ENCODE results near the gene PCDHGA9. TPM values are rescaled to one million over a fixed set of nuclear protein-coding genes. Genes with fewer than 3 reads are reported as not detected.

The PCDHGA9 gene
- total and polyA plus RNA-seq, 11 donors = 1.3 to 9.6 (median 5.3) TPM

DNA sequence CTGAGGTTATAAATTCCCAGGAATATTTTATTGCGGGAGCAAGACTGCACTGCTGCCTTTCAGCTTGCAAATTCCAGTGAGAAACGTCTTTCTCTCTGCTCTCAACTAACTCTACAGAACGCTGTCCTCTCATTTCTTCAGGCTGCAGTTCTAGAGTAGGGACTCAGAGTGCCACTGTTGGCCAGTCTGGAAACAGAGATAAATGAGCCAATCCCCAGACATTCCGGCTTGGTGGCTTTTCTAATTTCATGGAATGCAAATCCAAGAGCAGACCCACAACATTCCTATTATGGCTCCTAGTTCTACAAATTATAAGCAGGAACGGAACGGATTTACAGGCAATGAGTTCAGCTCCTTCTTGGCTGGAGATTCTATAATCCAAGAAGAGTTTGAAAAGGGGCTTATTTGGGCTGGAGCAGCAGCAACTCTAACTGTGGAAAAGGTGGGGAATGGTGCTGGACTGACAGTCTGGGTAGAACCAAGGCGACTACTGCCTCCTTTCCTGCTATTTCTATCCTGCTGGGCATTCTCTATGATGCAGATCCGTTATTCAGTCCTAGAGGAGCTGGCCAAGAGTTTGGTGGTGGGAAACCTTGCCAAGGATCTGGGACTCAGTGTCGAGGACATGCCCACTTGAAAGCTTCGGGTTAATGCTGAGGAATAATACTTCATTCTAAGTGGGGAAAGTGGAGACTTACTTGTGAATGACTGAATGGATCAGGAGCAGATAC lies 37.0 kb downstream of the PCDHGA9 start:
- ATAC-seq (peak in 2 of 4 donors; percentile 66 to 67), DNase-seq (peak in 1 of 5 donors; percentile 37)
- Histone ChIP-seq H3K27me3 (no peaks in the 10 kb centered on the region), H3K4me3 (no peak overlapping the region), H3K27ac (no peak overlapping the region), H3K9me3 (peaks cover 0 to 97% (median 19%) of the 10 kb centered on the region in 12 donors), H3K36me3 (no peaks in the 10 kb centered on the region), H3K4me1 (peaks cover 0 to 12% (median 0%) of the 10 kb centered on the region in 12 donors)
- intact Hi-C loops (cut with DNase I) = no loop called here
- WGBS, 4 donors = 65 to 71% (median 66%) methylated on average over 10 of the region's 10 CpGs
- TF ChIP-seq CTCF (IDR thresholded peaks at IDR 0.05) = no peak
- TF ChIP-seq POLR2A (IDR thresholded peaks at IDR 0.05) = no peak

- WGBS, 4 donors = 95 to 98% (median 97%) methylated on average over 9 of the region's 9 CpGs
- peaks cover 0 to 12% (median 0%) of the 10 kb centered on the region in 12 donors for H3K4me1 ChIP-seq
- no peak overlapping the region for H3K27ac ChIP-seq
- TF ChIP-seq POLR2A (IDR thresholded peaks at IDR 0.05) (no peak), CTCF (IDR thresholded peaks at IDR 0.05) (no peak)
- H3K36me3 ChIP-seq = peaks cover 0 to 4% (median 0%) of the 10 kb centered on the region in 9 donors
- H3K9me3 ChIP-seq = peaks cover 0 to 97% (median 19%) of the 10 kb centered on the region in 12 donors
- H3K27me3 ChIP-seq = no peaks in the 10 kb centered on the region
- ATAC-seq (no peak), DNase-seq (no peak)
- H3K4me3 ChIP-seq = no peak overlapping the region
- intact Hi-C loops (cut with DNase I) = no loop called here
Measured at GRCh38 chr5:141440341-141440740, 37.8 kb downstream of the PCDHGA9 start.

GRCh38 chr5:141441571-141442170 lies 39.1 kb downstream of the PCDHGA9 start:
- no peaks in the 10 kb centered on the region for H3K27me3 ChIP-seq
- 49 to 66% (median 54%) methylated on average over 41 to 50 of the region's 50 CpGs for WGBS, 4 donors
- DNase-seq (peak in 3 of 5 donors; percentile 41 to 71 (median 68)), ATAC-seq (peak; percentile 53 to 93 (median 84))
- peaks cover 0 to 4% (median 0%) of the 10 kb centered on the region in 9 donors for H3K36me3 ChIP-seq
- TF ChIP-seq CTCF (IDR thresholded peaks at IDR 0.05) (no peak), POLR2A (IDR thresholded peaks at IDR 0.05) (no peak)
- no peak overlapping the region for H3K27ac ChIP-seq
- H3K4me3 ChIP-seq = no peak overlapping the region
- H3K4me1 ChIP-seq = peaks cover 0 to 12% (median 0%) of the 10 kb centered on the region in 12 donors
- intact Hi-C loops (cut with DNase I) = no loop called here
- H3K9me3 ChIP-seq = peaks cover 0 to 97% (median 18%) of the 10 kb centered on the region in 12 donors

Other genes starting within 250 kb of the PCDHGA9 start
Only the 30 nearest of the 37 such genes appear.
- 1 to 10 TPM in 4 of 9 donors, under 1 TPM in 5; 0.62 to 1.6 (median 0.99) TPM for gene PCDHB9, start 215.6 kb upstream of the PCDHGA9 start, total RNA-seq
- under 1 TPM; 0.30 to 0.35 TPM for gene PCDHB9, start 215.6 kb upstream of the PCDHGA9 start, polyA plus RNA-seq
- 1 to 10 TPM in 4 of 9 donors, under 1 TPM in 5; 0.35 to 1.4 (median 0.91) TPM for gene PCDHB10, start 210.4 kb upstream of the PCDHGA9 start, total RNA-seq
- gene PCDHB10, start 210.4 kb upstream of the PCDHGA9 start, polyA plus RNA-seq = under 1 TPM; 0.28 to 0.34 TPM
- gene PCDHB11, start 203.2 kb upstream of the PCDHGA9 start, total RNA-seq = 1 to 10 TPM in 7 of 9 donors, under 1 TPM in 2; 0.61 to 2.8 (median 1.4) TPM
- gene PCDHB11, start 203.2 kb upstream of the PCDHGA9 start, polyA plus RNA-seq = under 1 TPM; 0.23 to 0.28 TPM
- gene PCDHB12, start 194.1 kb upstream of the PCDHGA9 start, total RNA-seq = 1 to 10 TPM in 5 of 9 donors, under 1 TPM in 4; 0.37 to 2.4 (median 1.2) TPM
- gene PCDHB12, start 194.1 kb upstream of the PCDHGA9 start, polyA plus RNA-seq = under 1 TPM; 0.27 to 0.58 TPM
- 1 to 10 TPM; 2.5 to 5.9 (median 3.6) TPM for gene PCDHB13, start 188.9 kb upstream of the PCDHGA9 start, total RNA-seq
- gene PCDHB13, start 188.9 kb upstream of the PCDHGA9 start, polyA plus RNA-seq = 1 to 10 TPM in 1 of 2 donors, under 1 TPM in 1; 0.99 to 1.5 TPM
- 1 to 10 TPM; 2.6 to 6.1 (median 4.3) TPM for gene PCDHB14, start 179.4 kb upstream of the PCDHGA9 start, total RNA-seq
- gene PCDHB14, start 179.4 kb upstream of the PCDHGA9 start, polyA plus RNA-seq = 1 to 10 TPM in 1 of 2 donors, under 1 TPM in 1; 0.91 to 1.7 TPM
- gene PCDHB15, start 157.4 kb upstream of the PCDHGA9 start, total RNA-seq = 1 to 10 TPM; 3.7 to 7.5 (median 4.5) TPM
- 1 to 10 TPM; 1.6 to 2.8 TPM for gene PCDHB15, start 157.4 kb upstream of the PCDHGA9 start, polyA plus RNA-seq
- not detected for gene SLC25A2, start 98.7 kb upstream of the PCDHGA9 start, total RNA-seq
- not detected for gene SLC25A2, start 98.7 kb upstream of the PCDHGA9 start, polyA plus RNA-seq
- gene TAF7, start 82.0 kb upstream of the PCDHGA9 start, total RNA-seq = 100 to 1,000 TPM in 4 of 9 donors, 10 to 100 TPM in 5; 73.9 to 107 (median 99.9) TPM
- gene TAF7, start 82.0 kb upstream of the PCDHGA9 start, polyA plus RNA-seq = 100 to 1,000 TPM in 1 of 2 donors, 10 to 100 TPM in 1; 47.2 to 159 TPM
- gene PCDHGA1, start 72.3 kb upstream of the PCDHGA9 start, total RNA-seq = 1 to 10 TPM; 2.1 to 4.9 (median 3.5) TPM
- 1 to 10 TPM; 1.3 to 1.4 TPM for gene PCDHGA1, start 72.3 kb upstream of the PCDHGA9 start, polyA plus RNA-seq
- 10 to 100 TPM in 6 of 9 donors, 1 to 10 TPM in 3; 5.8 to 15.1 (median 10.7) TPM for gene PCDHGA2, start 64.0 kb upstream of the PCDHGA9 start, total RNA-seq
- 1 to 10 TPM; 2.7 to 3.6 TPM for gene PCDHGA2, start 64.0 kb upstream of the PCDHGA9 start, polyA plus RNA-seq
- 10 to 100 TPM in 8 of 9 donors, 1 to 10 TPM in 1; 7.6 to 27.2 (median 14.7) TPM for gene PCDHGA3, start 58.9 kb upstream of the PCDHGA9 start, total RNA-seq
- gene PCDHGA3, start 58.9 kb upstream of the PCDHGA9 start, polyA plus RNA-seq = 1 to 10 TPM; 3.5 to 5.9 TPM
- 10 to 100 TPM in 4 of 9 donors, 1 to 10 TPM in 5; 4.4 to 11.9 (median 8.6) TPM for gene PCDHGB1, start 52.7 kb upstream of the PCDHGA9 start, total RNA-seq
- 1 to 10 TPM in 1 of 2 donors, under 1 TPM in 1; 0.85 to 5.9 TPM for gene PCDHGB1, start 52.7 kb upstream of the PCDHGA9 start, polyA plus RNA-seq
- 10 to 100 TPM in 5 of 9 donors, 1 to 10 TPM in 4; 5.1 to 13.7 (median 11.0) TPM for gene PCDHGA4, start 47.8 kb upstream of the PCDHGA9 start, total RNA-seq
- 1 to 10 TPM; 2.5 to 5.1 TPM for gene PCDHGA4, start 47.8 kb upstream of the PCDHGA9 start, polyA plus RNA-seq
- gene PCDHGB2, start 42.8 kb upstream of the PCDHGA9 start, total RNA-seq = 10 to 100 TPM in 5 of 9 donors, 1 to 10 TPM in 4; 4.4 to 13.8 (median 10.4) TPM
- gene PCDHGB2, start 42.8 kb upstream of the PCDHGA9 start, polyA plus RNA-seq = 1 to 10 TPM; 2.1 to 3.9 TPM
- gene PCDHGA5, start 38.6 kb upstream of the PCDHGA9 start, total RNA-seq = 1 to 10 TPM; 2.9 to 9.6 (median 7.2) TPM
- 1 to 10 TPM; 1.5 to 4.4 TPM for gene PCDHGA5, start 38.6 kb upstream of the PCDHGA9 start, polyA plus RNA-seq
- gene PCDHGB3, start 32.5 kb upstream of the PCDHGA9 start, total RNA-seq = 10 to 100 TPM in 4 of 9 donors, 1 to 10 TPM in 5; 4.0 to 14.9 (median 9.8) TPM
- gene PCDHGB3, start 32.5 kb upstream of the PCDHGA9 start, polyA plus RNA-seq = 1 to 10 TPM; 1.7 to 5.4 TPM
- 10 to 100 TPM in 1 of 9 donors, 1 to 10 TPM in 8; 3.6 to 10.3 (median 7.7) TPM for gene PCDHGA6, start 28.9 kb upstream of the PCDHGA9 start, total RNA-seq
- 1 to 10 TPM; 2.2 to 6.7 TPM for gene PCDHGA6, start 28.9 kb upstream of the PCDHGA9 start, polyA plus RNA-seq
- 10 to 100 TPM in 2 of 9 donors, 1 to 10 TPM in 7; 4.4 to 14.1 (median 7.6) TPM for gene PCDHGA7, start 20.0 kb upstream of the PCDHGA9 start, total RNA-seq
- 1 to 10 TPM; 1.4 to 5.1 TPM for gene PCDHGA7, start 20.0 kb upstream of the PCDHGA9 start, polyA plus RNA-seq
- gene PCDHGB4, start 15.1 kb upstream of the PCDHGA9 start, total RNA-seq = 10 to 100 TPM in 2 of 9 donors, 1 to 10 TPM in 7; 4.5 to 11.9 (median 7.3) TPM
- 1 to 10 TPM; 2.0 to 3.8 TPM for gene PCDHGB4, start 15.1 kb upstream of the PCDHGA9 start, polyA plus RNA-seq
- gene PCDHGA8, start 10.1 kb upstream of the PCDHGA9 start, total RNA-seq = 10 to 100 TPM in 3 of 9 donors, 1 to 10 TPM in 6; 4.7 to 14.6 (median 8.1) TPM
- 1 to 10 TPM in 1 of 2 donors, under 1 TPM in 1; 0.76 to 3.8 TPM for gene PCDHGA8, start 10.1 kb upstream of the PCDHGA9 start, polyA plus RNA-seq
- gene PCDHGB5, start 4.8 kb upstream of the PCDHGA9 start, total RNA-seq = 10 to 100 TPM in 3 of 9 donors, 1 to 10 TPM in 6; 5.9 to 15.5 (median 9.9) TPM
- gene PCDHGB5, start 4.8 kb upstream of the PCDHGA9 start, polyA plus RNA-seq = 1 to 10 TPM; 4.4 to 5.1 TPM
- gene PCDHGB6, start 5.2 kb downstream of the PCDHGA9 start, total RNA-seq = 10 to 100 TPM in 1 of 9 donors, 1 to 10 TPM in 8; 4.1 to 10.4 (median 6.5) TPM
- gene PCDHGB6, start 5.2 kb downstream of the PCDHGA9 start, polyA plus RNA-seq = 1 to 10 TPM; 2.3 to 4.5 TPM
- gene PCDHGA10, start 10.2 kb downstream of the PCDHGA9 start, total RNA-seq = 10 to 100 TPM in 1 of 9 donors, 1 to 10 TPM in 8; 3.3 to 11.3 (median 6.1) TPM
- gene PCDHGA10, start 10.2 kb downstream of the PCDHGA9 start, polyA plus RNA-seq = 1 to 10 TPM; 1.1 to 3.1 TPM
- 10 to 100 TPM in 5 of 9 donors, 1 to 10 TPM in 4; 5.1 to 15.0 (median 11.1) TPM for gene PCDHGB7, start 14.9 kb downstream of the PCDHGA9 start, total RNA-seq
- gene PCDHGB7, start 14.9 kb downstream of the PCDHGA9 start, polyA plus RNA-seq = 1 to 10 TPM; 3.3 to 4.8 TPM
- 1 to 10 TPM; 2.8 to 9.0 (median 5.3) TPM for gene PCDHGA11, start 18.3 kb downstream of the PCDHGA9 start, total RNA-seq
- gene PCDHGA11, start 18.3 kb downstream of the PCDHGA9 start, polyA plus RNA-seq = 1 to 10 TPM; 1.8 to 5.0 TPM
- 10 to 100 TPM in 1 of 9 donors, 1 to 10 TPM in 8; 3.2 to 15.5 (median 7.3) TPM for gene PCDHGA12, start 27.7 kb downstream of the PCDHGA9 start, total RNA-seq
- 1 to 10 TPM; 3.2 to 5.0 TPM for gene PCDHGA12, start 27.7 kb downstream of the PCDHGA9 start, polyA plus RNA-seq
- gene PCDHGC3, start 73.2 kb downstream of the PCDHGA9 start, total RNA-seq = 10 to 100 TPM; 12.3 to 32.5 (median 18.4) TPM
- 10 to 100 TPM; 23.3 to 34.8 TPM for gene PCDHGC3, start 73.2 kb downstream of the PCDHGA9 start, polyA plus RNA-seq
- gene PCDHGC4, start 82.3 kb downstream of the PCDHGA9 start, total RNA-seq = 10 to 100 TPM in 1 of 9 donors, 1 to 10 TPM in 8; 1.7 to 10.4 (median 2.9) TPM
- gene PCDHGC4, start 82.3 kb downstream of the PCDHGA9 start, polyA plus RNA-seq = 1 to 10 TPM in 1 of 2 donors, under 1 TPM in 1; 0.39 to 4.2 TPM
- 1 to 10 TPM; 1.5 to 5.4 (median 3.0) TPM for gene PCDHGC5, start 86.3 kb downstream of the PCDHGA9 start, total RNA-seq
- 1 to 10 TPM in 1 of 2 donors, under 1 TPM in 1; 0.72 to 5.4 TPM for gene PCDHGC5, start 86.3 kb downstream of the PCDHGA9 start, polyA plus RNA-seq